ENCODE results near the gene MYPOP. TPM values are rescaled to one million over a fixed set of nuclear protein-coding genes. Genes with fewer than 3 reads are reported as not detected.

MYPOP gene
- total and polyA plus RNA-seq, 2 of the 13 experiments (the other 11 are each of a cell fraction or from before 2014, with no cell fraction given) = 2.3 to 2.7 TPM

- TF ChIP-seq, protein P1, sequence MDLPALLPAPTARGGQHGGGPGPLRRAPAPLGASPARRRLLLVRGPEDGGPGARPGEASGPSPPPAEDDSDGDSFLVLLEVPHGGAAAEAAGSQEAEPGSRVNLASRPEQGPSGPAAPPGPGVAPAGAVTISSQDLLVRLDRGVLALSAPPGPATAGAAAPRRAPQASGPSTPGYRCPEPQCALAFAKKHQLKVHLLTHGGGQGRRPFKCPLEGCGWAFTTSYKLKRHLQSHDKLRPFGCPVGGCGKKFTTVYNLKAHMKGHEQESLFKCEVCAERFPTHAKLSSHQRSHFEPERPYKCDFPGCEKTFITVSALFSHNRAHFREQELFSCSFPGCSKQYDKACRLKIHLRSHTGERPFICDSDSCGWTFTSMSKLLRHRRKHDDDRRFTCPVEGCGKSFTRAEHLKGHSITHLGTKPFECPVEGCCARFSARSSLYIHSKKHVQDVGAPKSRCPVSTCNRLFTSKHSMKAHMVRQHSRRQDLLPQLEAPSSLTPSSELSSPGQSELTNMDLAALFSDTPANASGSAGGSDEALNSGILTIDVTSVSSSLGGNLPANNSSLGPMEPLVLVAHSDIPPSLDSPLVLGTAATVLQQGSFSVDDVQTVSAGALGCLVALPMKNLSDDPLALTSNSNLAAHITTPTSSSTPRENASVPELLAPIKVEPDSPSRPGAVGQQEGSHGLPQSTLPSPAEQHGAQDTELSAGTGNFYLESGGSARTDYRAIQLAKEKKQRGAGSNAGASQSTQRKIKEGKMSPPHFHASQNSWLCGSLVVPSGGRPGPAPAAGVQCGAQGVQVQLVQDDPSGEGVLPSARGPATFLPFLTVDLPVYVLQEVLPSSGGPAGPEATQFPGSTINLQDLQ (CRISPR knock-in tag; IDR thresholded peaks at IDR 0.05) = no peak
- TF ChIP-seq, protein P2, sequence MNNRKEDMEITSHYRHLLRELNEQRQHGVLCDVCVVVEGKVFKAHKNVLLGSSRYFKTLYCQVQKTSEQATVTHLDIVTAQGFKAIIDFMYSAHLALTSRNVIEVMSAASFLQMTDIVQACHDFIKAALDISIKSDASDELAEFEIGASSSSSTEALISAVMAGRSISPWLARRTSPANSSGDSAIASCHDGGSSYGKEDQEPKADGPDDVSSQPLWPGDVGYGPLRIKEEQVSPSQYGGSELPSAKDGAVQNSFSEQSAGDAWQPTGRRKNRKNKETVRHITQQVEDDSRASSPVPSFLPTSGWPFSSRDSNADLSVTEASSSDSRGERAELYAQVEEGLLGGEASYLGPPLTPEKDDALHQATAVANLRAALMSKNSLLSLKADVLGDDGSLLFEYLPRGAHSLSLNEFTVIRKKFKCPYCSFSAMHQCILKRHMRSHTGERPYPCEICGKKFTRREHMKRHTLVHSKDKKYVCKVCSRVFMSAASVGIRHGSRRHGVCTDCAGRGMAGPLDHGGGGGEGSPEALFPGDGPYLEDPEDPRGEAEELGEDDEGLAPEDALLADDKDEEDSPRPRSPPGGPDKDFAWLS (CRISPR knock-in tag; IDR thresholded peaks at IDR 0.05; ENCODE audit: borderline replicate concordance) = no peak
- TF ChIP-seq ZNF281 (CRISPR knock-in tag; IDR thresholded peaks at IDR 0.05; ENCODE audit: borderline replicate concordance) (peak; percentile 72; the same call in 1 of the 2 replicates), HNF4A (CRISPR knock-in tag; IDR thresholded peaks at IDR 0.05) (0 out of 2 replicates have a peak, but pooled peaks have one; percentile 0), DPF2 (CRISPR knock-in tag; IDR thresholded peaks at IDR 0.05; ENCODE audit: borderline replicate concordance, low read depth) (no peak), CSRNP1 (CRISPR knock-in tag; IDR thresholded peaks at IDR 0.05) (no peak), HDAC6 (IDR thresholded peaks at IDR 0.05; ENCODE audit: low read depth, low read length) (no peak), RERE (CRISPR knock-in tag; IDR thresholded peaks at IDR 0.05; ENCODE audit: low read depth) (no peak), ZNF567 (CRISPR knock-in tag; IDR thresholded peaks at IDR 0.05; ENCODE audit: borderline replicate concordance) (no peak), TAF15 (IDR thresholded peaks at IDR 0.05; ENCODE audit: low read depth, low read length, poor library complexity, severe bottlenecking) (no peak), GATAD1 (CRISPR knock-in tag; IDR thresholded peaks at IDR 0.05) (no peak)
Measured at GRCh38 chr19:45876411-45877197, 25.8 kb downstream of the MYPOP start (continued).
